NCI-H82 (cell line): Measurements from ENCODE around the gene MRPL34.
"Not testable (repeated sequence)": the region's sequence is repeated elsewhere in the genome, so short reads cannot be mapped to it uniquely, and the experiment has no call there.

Source experiments
- DNase-seq: peaks from one replicate; lab custom pipeline; 2025; lab: John Stamatoyannopoulos, UW

Gene MRPL34

GRCh38 chr19:17305517-17306284, at the start of gene MRPL34:
Gene MRPL34, plus strand, starts transcription at chr19:17305872. Its CDS starts 21 bp downstream, at chr19:17305893.
- peak; percentile 100 for DNase-seq

DNA sequence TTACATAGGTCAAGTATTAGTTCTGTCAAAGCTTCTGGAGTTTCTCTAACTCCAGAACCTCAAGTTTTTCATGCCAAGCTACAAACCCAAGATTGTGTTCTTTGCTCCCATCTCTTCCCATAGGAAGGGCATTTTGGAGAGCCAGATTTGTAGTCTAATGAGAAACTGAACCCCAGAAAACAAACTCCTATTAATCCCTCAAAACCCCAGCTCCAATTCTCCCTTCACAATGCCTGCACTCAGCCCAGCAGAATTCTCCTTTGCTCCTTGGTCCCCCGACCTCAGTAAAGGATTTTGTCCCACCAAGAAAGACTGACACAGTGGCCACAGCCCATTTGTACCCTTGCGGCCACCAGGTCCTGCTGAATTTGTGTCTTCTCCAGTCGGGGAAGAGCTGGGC, 49.5 kb upstream of the MRPL34 start:
- no peak for DNase-seq

GRCh38 chr19:17259118-17259780, 46.4 kb upstream of the MRPL34 start:
- DNase-seq = peak; percentile 53

- no peak for DNase-seq
Observed at GRCh38 chr19:17259934-17260333, 45.7 kb upstream of the MRPL34 start.

DNA sequence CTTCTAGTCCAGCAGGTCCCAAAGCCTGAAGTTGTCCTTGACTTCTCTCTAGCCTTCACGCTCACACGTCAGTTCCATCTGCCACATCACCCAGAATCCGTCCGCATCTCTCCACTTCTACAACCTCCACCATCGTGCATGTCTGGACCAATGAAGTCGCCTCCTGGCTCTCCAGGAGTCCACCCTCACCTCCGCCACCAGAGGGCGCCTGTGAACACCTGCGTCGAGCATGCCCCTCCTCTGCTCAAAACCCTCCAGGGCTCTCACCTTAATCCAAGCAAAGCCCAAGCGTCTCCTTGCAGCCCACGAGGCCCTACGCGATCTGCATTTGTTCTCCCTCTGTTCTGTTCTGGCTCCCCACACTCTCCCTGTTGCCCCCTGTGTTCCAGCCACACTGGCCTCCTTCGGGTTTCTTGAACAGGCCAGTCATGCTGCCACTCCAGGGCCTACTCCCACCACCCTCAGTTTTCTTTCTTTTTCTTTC, 44.8 kb upstream of the MRPL34 start:
- peak; percentile 99 for DNase-seq

DNA sequence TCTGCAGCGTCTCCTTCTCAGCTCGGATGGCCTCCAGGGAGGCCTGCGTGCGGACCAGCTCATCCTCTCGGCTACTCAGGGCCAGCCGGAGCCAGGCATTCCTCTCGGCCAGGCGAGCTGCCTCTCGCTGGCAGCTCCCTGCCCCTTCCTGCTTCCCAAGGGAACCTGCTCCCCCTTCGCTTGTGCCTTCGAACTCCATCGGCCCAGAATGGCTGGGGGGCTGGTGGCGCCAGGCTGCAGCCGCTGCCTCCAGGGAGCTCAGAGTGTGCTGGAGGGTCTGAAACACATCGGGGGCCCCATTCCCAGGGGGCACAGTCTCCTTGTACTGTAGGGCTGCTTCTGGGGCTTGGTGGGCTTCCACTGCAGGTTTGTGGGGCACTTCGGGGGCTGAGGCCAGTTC, 43.1 kb upstream of the MRPL34 start:
- DNase-seq = no peak

DNA sequence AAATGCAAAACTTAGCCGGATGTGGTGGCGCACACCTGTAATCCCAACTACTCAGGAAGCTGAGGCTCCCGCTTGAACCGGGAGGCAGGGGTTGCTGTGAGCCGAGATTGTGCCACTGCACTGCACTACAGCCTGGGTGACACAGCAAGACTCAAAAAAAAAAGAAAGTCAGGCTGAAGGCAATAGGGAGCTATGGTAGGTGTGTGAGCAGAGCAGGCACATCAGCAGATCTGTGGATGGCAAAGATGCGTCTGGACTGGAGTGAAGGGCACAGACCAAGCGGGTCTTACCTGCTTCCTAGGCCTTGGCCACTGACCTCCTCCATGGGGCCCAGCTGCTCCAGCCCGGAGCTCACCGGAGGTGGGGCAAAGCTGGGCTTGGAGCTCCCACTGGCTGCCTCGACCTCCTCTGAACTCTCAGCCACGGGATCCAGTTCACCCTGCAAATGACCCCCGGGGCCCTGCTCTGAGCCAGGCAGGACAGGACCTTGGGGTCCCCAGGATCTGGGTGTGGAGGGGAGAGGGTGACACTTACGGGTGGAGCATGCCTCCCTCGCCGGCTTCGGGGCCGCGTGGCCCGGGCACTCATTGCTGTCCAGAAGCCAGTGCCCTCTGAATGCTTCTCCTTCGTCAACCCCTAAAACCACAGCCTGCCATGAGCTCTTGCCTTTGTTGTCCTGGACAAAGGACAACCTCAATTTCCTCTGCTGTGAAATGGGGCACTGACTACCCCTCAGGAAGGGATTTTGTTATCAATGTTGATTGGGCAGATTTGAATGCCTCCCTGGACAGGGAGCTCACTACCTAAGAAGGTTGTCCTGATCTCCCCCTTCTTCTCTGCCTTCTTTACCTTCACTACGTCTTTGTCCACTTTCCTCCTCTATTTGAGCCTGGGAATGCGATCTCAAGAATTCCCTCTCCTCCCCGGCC, 41.7 kb upstream of the MRPL34 start:
- DNase-seq = no peak

GRCh38 chr19:17264641-17264979, 41.1 kb upstream of the MRPL34 start, which contains the start of gene USHBP1:
Gene USHBP1, minus strand, starts transcription at chr19:17264745. Its CDS starts 446 bp downstream, at chr19:17264299.
- DNase-seq = no peak

DNA sequence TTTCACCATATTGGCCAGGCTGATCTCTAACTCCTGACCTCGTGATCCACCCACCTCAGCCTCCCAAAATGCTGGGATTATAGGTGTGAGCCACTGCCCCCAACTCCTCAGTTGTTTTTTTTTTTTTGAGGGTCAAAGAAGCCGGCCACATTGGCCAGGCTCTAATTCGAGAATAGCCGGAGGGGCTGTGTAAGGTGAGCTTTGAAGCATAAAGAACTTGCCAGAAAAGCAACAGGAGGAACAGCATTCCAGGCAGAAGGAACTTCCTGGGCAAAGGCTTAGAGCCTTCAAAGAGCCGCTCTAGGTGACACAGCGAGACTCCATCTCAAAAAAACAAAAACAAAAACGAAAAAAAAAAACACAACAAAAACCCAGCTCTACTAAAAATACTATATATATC, 39.6 kb upstream of the MRPL34 start:
- no peak for DNase-seq

DNA sequence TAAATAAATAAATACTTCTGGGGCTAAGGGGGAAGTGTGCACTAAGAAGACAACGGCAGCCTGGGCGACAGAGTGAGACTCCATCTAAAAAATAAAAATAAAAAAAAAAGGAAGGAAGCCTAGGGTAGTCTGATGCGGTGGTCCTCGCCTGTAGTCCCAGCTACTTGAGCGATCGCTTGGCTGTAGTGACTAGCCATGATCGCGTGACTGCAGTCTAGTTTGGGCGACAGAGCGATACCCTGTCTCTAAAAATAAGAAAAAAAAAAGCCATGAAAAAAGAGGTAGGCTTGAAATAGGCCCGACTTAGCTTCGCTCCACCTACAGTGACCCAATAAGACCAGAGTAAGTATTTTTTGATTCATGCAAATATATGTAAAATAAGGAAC, 39.1 kb upstream of the MRPL34 start:
- no peak for DNase-seq

GRCh38 chr19:17266975-17267788, 38.5 kb upstream of the MRPL34 start, which contains the start of gene BABAM1:
Gene BABAM1, plus strand, starts transcription at chr19:17267443. Its CDS starts 1,364 bp downstream, at chr19:17268807.
- DNase-seq = peak; percentile 100

- DNase-seq = no peak
Observed at GRCh38 chr19:17268754-17269153, 36.9 kb upstream of the MRPL34 start.

- DNase-seq = not testable (repeated sequence)
Observed at GRCh38 chr19:17274892-17275291, 30.8 kb upstream of the MRPL34 start.

GRCh38 chr19:17275441-17276175, 30.1 kb upstream of the MRPL34 start:
- DNase-seq = no peak

DNA sequence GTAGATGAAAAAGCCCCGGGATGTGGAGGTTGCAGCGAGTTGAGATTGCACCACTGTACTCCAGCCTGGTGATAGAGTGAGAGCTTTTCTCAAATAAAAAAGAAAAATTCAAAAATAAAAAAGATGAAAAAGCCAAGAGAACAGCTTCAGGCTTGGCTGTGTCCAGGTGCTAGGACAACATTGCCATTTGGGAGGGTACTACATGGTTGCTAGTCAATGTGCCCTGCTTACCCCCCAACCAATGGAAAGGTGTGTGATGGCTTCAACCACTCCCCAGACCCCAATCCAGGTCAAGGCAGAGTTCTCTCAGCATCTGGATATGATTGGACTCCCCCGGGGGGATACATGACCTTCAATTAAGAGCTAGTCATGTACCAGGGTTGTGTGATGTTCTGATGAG, 26.2 kb upstream of the MRPL34 start:
- no peak for DNase-seq

DNA sequence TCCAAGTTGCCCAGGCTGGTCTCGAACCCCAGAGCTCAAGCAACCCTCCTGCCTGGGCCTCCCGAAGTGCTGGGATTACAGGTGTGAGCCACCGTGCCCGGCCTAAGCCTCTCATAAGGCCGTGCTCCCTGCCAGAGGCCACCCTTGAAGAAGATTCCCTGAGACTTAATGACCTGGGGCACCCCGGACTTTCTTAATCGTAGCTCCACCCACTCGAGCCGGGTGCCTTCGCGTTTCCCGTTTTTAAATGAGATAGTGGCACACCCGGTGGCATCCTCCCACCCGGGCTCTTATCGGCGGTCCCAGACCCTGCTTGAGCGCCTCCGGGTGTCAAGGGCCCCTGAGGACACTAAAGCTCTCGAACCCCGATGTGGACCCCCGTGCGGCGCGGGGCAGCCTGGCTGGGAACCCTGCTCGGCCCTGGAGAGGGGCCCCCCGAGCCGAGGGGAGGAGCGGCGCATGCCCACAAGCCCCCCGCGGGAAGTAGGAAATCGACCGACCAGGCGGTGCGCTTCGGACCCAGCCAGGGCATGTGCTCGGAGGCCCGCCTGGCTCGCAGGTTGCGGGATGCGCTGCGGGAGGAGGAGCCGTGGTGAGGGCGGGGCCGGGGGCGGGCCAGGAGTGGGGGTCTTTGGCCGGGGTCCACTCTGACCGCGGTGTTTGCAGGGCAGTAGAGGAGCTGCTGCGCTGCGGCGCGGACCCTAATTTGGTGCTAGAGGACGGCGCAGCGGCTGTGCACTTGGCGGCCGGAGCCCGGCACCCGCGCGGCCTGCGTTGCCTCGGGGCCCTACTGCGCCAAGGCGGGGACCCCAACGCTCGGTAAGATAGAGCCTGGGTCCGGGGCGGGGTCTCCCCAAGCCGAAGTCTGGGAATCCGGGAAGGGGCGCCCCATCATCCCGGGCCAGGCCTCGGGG, 24.0 kb upstream of the MRPL34 start, which contains the start of gene ANKLE1:
Gene ANKLE1, plus strand, starts transcription at position 511 of the 914 bp plus-strand sequence. Its CDS starts 20 bp downstream, at position 531.
- DNase-seq = peak; percentile 81

DNA sequence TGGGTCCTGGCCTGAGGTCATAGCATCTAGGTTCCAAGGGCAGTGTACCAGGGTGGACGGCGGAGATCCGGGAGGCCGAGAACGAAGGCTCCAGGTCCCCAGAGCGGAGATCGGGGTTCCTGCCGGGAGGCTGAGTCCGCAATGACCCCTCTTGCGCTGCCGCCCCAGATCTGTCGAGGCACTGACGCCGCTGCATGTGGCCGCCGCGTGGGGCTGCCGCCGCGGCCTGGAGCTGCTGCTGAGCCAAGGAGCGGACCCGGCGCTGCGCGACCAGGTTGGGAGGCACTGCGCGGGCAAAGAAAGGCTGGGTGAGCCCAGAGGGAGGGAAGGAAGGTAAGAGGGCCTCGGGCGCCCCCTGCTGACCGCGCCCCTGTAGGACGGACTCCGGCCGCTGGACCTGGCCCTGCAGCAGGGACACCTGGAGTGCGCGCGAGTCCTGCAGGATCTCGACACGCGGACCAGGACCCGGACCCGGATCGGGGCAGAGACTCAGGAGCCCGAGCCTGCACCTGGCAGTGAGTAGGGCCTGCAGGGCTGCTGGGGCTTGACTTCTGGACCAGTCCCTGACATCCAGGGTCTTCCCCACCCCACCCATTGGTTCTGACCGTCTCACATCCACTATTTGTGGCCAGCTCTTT, 23.1 kb upstream of the MRPL34 start:
- peak; percentile 98 for DNase-seq

DNA sequence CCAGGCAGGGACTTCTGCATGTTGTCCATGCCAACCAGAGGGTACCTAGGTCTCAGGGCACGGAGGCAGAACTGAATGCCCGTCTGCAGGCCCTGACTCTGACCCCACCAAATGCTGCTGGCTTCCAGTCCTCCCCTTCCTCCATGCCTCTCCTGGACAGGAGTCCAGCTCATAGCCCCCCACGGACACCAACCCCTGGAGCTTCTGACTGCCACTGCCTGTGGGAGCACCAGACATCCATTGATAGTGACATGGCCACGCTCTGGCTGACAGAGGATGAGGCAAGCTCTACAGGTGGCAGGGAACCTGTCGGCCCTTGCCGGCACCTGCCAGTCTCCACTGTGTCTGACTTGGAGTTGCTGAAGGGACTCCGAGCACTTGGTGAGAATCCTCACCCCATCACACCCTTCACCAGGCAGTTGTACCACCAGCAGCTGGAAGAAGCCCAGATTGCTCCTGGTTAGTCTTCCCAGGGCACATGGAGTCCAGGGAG, 22.1 kb upstream of the MRPL34 start:
- DNase-seq = no peak
